ENCODE data around the gene PDHX. TPM values are rescaled to one million over a fixed set of nuclear protein-coding genes. Genes with fewer than 3 reads are reported as not detected.

Gene PDHX
- total RNA-seq, 2 donors from 2014 or later: 26.9 to 28.2 TPM

GRCh38 chr11:34975482-34975881 lies 59.1 kb downstream of the PDHX start:
- intact Hi-C loops (cut with DNase I): no loop called here
- no peak for DNase-seq (ENCODE audit: low spot score)

GRCh38 chr11:34976496-34977088 lies 60.2 kb downstream of the PDHX start:
- DNase-seq (ENCODE audit: low spot score): no peak
- intact Hi-C loops (cut with DNase I): no loop called here

GRCh38 chr11:34977089-34977912 lies 60.9 kb downstream of the PDHX start:
- DNase-seq (ENCODE audit: low spot score): no peak
- intact Hi-C loops (cut with DNase I): no loop called here

- DNase-seq (ENCODE audit: low spot score): no peak
- intact Hi-C loops (cut with DNase I): no loop called here
Measured at GRCh38 chr11:34978236-34979191, 62.1 kb downstream of the PDHX start.

- intact Hi-C loops (cut with DNase I): loop anchor here in 1 of 2 donors (10.0 kb wide), 1 partner anchor 50 kb away; no protein-coding TSS in a partner anchor
Measured at GRCh38 chr11:34984514-34984913, 68.1 kb downstream of the PDHX start.

GRCh38 chr11:34986883-34987520 lies 70.6 kb downstream of the PDHX start:
- intact Hi-C loops (cut with DNase I): loop anchor here in 1 of 2 donors (10.0 kb wide), 1 partner anchor 52 kb away; no protein-coding TSS in a partner anchor
- DNase-seq (ENCODE audit: low spot score): no peak

More at GRCh38 chr11:34984514-34984913, 68.1 kb downstream of the PDHX start:
- DNase-seq (ENCODE audit: low spot score): no peak

- no peak for DNase-seq (ENCODE audit: low spot score)
- intact Hi-C loops (cut with DNase I): loop anchor here in 1 of 2 donors (10.0 kb wide), 1 partner anchor 53 kb away; no protein-coding TSS in a partner anchor
Measured at GRCh38 chr11:34987617-34988016, 71.2 kb downstream of the PDHX start.

GRCh38 chr11:34988294-34989255 lies 72.2 kb downstream of the PDHX start:
- intact Hi-C loops (cut with DNase I): loop anchor here in 1 of 2 donors (10.0 kb wide), 1 partner anchor 54 kb away; no protein-coding TSS in a partner anchor

GRCh38 chr11:34990916-34991315 lies 74.5 kb downstream of the PDHX start:
- intact Hi-C loops (cut with DNase I): no loop called here
- DNase-seq (ENCODE audit: low spot score): no peak

More at GRCh38 chr11:34988294-34989255, 72.2 kb downstream of the PDHX start:
- no peak for DNase-seq (ENCODE audit: low spot score)

GRCh38 chr11:34994854-34995253 lies 78.4 kb downstream of the PDHX start:
- no peak for DNase-seq (ENCODE audit: low spot score)
- intact Hi-C loops (cut with DNase I): loop anchor here in 1 of 2 donors (5.0 kb wide), 1 partner anchor 397 kb away; no protein-coding TSS in a partner anchor

- DNase-seq (ENCODE audit: low spot score): no peak
- intact Hi-C loops (cut with DNase I): loop anchor here in 1 of 2 donors (5.0 kb wide), 1 partner anchor 395 kb away; no protein-coding TSS in a partner anchor
Measured at GRCh38 chr11:34996958-34997357, 80.5 kb downstream of the PDHX start.

GRCh38 chr11:34997952-34998528 lies 81.6 kb downstream of the PDHX start:
- intact Hi-C loops (cut with DNase I): loop anchor here in 1 of 2 donors (5.0 kb wide), 1 partner anchor 394 kb away; no protein-coding TSS in a partner anchor
- no peak for DNase-seq (ENCODE audit: low spot score)

- intact Hi-C loops (cut with DNase I): loop anchor here in 1 of 2 donors (5.0 kb wide), 1 partner anchor 393 kb away; no protein-coding TSS in a partner anchor
- DNase-seq (ENCODE audit: low spot score): no peak
Measured at GRCh38 chr11:34999453-34999852, 83.0 kb downstream of the PDHX start.

- DNase-seq (ENCODE audit: low spot score): no peak
- intact Hi-C loops (cut with DNase I): loop anchor here in 1 of 2 donors (10.0 kb wide), 1 partner anchor 202 kb away; no protein-coding TSS in a partner anchor
Measured at GRCh38 chr11:35003186-35003585, 86.8 kb downstream of the PDHX start.

GRCh38 chr11:35003658-35004057 lies 87.2 kb downstream of the PDHX start:
- intact Hi-C loops (cut with DNase I): loop anchor here in 1 of 2 donors (10.0 kb wide), 1 partner anchor 201 kb away; no protein-coding TSS in a partner anchor
- no peak for DNase-seq (ENCODE audit: low spot score)

GRCh38 chr11:35005141-35005780 lies 88.8 kb downstream of the PDHX start:
- intact Hi-C loops (cut with DNase I): loop anchor here in 1 of 2 donors (10.0 kb wide), 1 partner anchor 200 kb away; no protein-coding TSS in a partner anchor
- no peak for DNase-seq (ENCODE audit: low spot score)

All from posterior vena cava (tissue), 2 donors.